Loucy (cell line): ENCODE measurements around the gene XPC.

ENCODE experiments used
- EZH2phosphoT487 ChIP-seq: fragments of 200-600 bp; IDR thresholded peaks from 2 replicates; pipeline ENCODE4 v1.6.1; 2018; ENCODE audit warnings: antibody characterized with exemption, mild to moderate bottlenecking, moderate library complexity, borderline replicate concordance
- TF ChIP-seq, protein P1 (sequence below): fragments of 200-600 bp; sonication (generic); conservative IDR thresholded peaks from 2 replicates; pipeline ENCODE4 v1.5.1; 2014; ENCODE audit warnings: mild to moderate bottlenecking, antibody characterized with exemption, low read length

DNA sequence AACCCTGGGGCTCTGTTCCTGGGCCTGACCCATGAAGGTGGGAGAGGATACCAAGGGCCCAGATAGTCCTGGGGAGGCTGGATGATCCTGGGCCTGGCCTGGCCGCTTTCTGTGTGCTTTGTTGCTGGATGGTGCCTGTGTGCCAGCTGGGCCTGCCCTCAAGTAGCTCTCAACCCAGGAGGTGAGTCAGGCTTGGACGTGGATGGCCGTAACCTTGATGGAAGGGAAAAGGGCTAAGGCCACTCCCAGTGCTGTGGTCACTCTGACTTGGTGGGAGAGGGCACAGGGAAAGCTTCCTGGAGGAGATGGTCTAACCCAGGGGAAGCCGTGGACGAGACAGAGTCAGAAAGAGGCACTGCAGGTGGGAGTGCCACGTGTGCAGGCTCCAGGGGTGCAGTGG is 44.1 kb downstream of the XPC start:
- TF ChIP-seq EZH2phosphoT487 = no peak
- TF ChIP-seq, protein P1, sequence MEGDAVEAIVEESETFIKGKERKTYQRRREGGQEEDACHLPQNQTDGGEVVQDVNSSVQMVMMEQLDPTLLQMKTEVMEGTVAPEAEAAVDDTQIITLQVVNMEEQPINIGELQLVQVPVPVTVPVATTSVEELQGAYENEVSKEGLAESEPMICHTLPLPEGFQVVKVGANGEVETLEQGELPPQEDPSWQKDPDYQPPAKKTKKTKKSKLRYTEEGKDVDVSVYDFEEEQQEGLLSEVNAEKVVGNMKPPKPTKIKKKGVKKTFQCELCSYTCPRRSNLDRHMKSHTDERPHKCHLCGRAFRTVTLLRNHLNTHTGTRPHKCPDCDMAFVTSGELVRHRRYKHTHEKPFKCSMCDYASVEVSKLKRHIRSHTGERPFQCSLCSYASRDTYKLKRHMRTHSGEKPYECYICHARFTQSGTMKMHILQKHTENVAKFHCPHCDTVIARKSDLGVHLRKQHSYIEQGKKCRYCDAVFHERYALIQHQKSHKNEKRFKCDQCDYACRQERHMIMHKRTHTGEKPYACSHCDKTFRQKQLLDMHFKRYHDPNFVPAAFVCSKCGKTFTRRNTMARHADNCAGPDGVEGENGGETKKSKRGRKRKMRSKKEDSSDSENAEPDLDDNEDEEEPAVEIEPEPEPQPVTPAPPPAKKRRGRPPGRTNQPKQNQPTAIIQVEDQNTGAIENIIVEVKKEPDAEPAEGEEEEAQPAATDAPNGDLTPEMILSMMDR = no peak
